RWPE1 (cell line): ENCODE results near the gene NUP62.

Experiments used
- CTCF ChIA-PET: fragments of 350-600 bp; sonication (Branson Sonifier 250); formaldehyde crosslinking; extraction: SDS; loops from one replicate; lab custom pipeline; 2021; lab: Yijun Ruan, JAX
- POLR2A ChIA-PET: fragments of 400-600 bp; formaldehyde crosslinking; extraction: SDS; loops from one replicate; lab custom pipeline; 2020; ENCODE audit warnings: antibody characterized with exemption; ENCODE audit not compliant: low non-redundant PET; lab: Yijun Ruan, JAX
- DNase-seq: peaks from one replicate; pipeline ENCODE4 v3.0.0; 2012; ENCODE audit warnings: low spot score
- H3K27ac ChIP-seq: fragments of 450-650 bp; 2 replicates; pipeline ENCODE4 v1.5.1; 2017
- CTCF ChIP-seq: fragments of 450-650 bp; conservative IDR thresholded peaks from 2 replicates; pipeline ENCODE4 v1.5.1; 2017; ENCODE audit warnings: low read depth, mild to moderate bottlenecking

NUP62 gene

GRCh38 chr19:49921871-49922795 lies 7.2 kb downstream of the NUP62 start:
- ChIA-PET CTCF (interaction anchor here (0.6 kb wide), 1 partner anchor 60 kb away, joined by 7 read pairs; no protein-coding TSS in a partner anchor), POLR2A (no interaction called here)
- H3K27ac ChIP-seq = peak overlapping the region; percentile 62
- no peak for DNase-seq
- TF ChIP-seq CTCF = no peak

- no peak for DNase-seq
- ChIA-PET CTCF (no interaction called here), POLR2A (interaction anchor here (0.6 kb wide), 1 partner anchor 432 kb away, joined by 4 read pairs; no protein-coding TSS in a partner anchor)
- no peak for TF ChIP-seq CTCF
- H3K27ac ChIP-seq = peak overlapping the region; percentile 5; the same call in 1 of the 2 replicates
Measured at GRCh38 chr19:49920624-49921363, 8.5 kb downstream of the NUP62 start.

GRCh38 chr19:49918089-49918488 lies 11.2 kb downstream of the NUP62 start:
- POLR2A ChIA-PET = no interaction called here
- TF ChIP-seq CTCF = no peak
- H3K27ac ChIP-seq = no peak overlapping the region
- no peak for DNase-seq
- CTCF ChIA-PET = interaction anchor here (0.9 kb wide), 1 partner anchor 28 kb away, joined by 3 read pairs; no protein-coding TSS in a partner anchor

GRCh38 chr19:49916839-49917733 lies 12.2 kb downstream of the NUP62 start:
- ChIA-PET POLR2A (no interaction called here), CTCF (interaction anchor here (0.9 kb wide), 1 partner anchor 27 kb away, joined by 3 read pairs; no protein-coding TSS in a partner anchor)
- DNase-seq = no peak
- H3K27ac ChIP-seq = 0 out of 2 replicates have a peak overlapping the region, but pooled peaks have one; percentile 0
- no peak for TF ChIP-seq CTCF

- ChIA-PET CTCF (interaction anchor here (0.6 kb wide), 1 partner anchor 21 kb away, joined by 3 read pairs; no protein-coding TSS in a partner anchor), POLR2A (no interaction called here)
- DNase-seq = no peak
- TF ChIP-seq CTCF = no peak; the same call in 1 of the 2 replicates
- H3K27ac ChIP-seq = no peak overlapping the region
Measured at GRCh38 chr19:49915271-49915670, 14.0 kb downstream of the NUP62 start.
